Forelimb muscle (tissue), 1 donor: ENCODE data around the gene NAV3. TPM values are rescaled to one million over a fixed set of nuclear protein-coding genes. Genes with fewer than 3 reads are reported as not detected.
A peak's percentile ranks its signal among the peaks of the same experiment; 100 is the strongest.

Experiments
- DNase-seq: peaks from one replicate; pipeline ENCODE4 v3.0.0-alpha.2; 2013; ENCODE audit warnings: low read depth
- polyA plus RNA-seq: library from polyadenylated mRNA; unstranded; fragments of 120-200 nt; gene quantifications from one replicate; pipeline ENCODE4 v1.2.1, GENCODE V29; 2013; ENCODE audit not compliant: insufficient read length

The NAV3 gene
- polyA plus RNA-seq, 1 donor: 14.0 TPM

- no peak for DNase-seq
Measured at GRCh38 chr12:77841521-77841920, 10.8 kb downstream of the NAV3 start.

DNA sequence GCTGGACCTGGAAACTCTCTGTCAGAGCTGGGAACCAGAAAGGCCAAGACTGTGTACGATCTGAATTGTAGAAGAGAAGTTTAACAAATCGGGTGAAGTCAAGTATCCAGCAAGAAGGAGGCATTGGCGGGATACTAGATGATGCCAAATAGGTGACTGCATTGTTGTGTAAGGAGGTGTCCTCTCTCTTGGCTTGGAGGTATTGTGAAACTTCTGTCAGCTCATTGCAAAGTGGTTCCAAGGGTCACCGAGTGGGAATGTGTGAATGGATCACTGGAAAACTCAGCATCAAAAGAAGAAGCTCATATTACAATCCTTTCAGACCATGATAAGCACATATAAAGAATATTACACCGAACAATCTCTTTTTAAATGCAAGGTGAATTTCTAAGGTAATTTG, 11.7 kb downstream of the NAV3 start:
- no peak for DNase-seq

DNA sequence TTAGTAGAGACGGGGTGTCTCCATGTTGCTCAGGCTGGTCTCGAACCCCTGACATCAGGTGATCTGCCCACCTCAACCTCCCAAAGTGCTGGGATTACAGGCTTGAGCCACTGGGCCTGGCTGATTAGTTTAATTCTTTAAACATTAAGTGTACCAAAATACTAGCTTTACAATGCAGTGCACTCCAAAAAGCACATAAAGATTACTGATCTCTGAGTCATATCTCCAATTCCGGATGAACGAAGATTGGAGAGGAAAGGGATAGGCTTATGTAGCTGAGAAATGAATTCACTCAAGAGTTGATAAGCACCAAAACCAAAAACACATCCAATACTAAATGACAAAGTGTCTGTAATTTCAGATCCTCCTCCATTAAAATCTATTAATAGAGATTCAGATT, 15.1 kb downstream of the NAV3 start:
- DNase-seq: no peak

- DNase-seq: no peak
Measured at GRCh38 chr12:77847060-77847541, 16.4 kb downstream of the NAV3 start.

GRCh38 chr12:77847680-77848431, 17.2 kb downstream of the NAV3 start:
- DNase-seq: no peak

DNA sequence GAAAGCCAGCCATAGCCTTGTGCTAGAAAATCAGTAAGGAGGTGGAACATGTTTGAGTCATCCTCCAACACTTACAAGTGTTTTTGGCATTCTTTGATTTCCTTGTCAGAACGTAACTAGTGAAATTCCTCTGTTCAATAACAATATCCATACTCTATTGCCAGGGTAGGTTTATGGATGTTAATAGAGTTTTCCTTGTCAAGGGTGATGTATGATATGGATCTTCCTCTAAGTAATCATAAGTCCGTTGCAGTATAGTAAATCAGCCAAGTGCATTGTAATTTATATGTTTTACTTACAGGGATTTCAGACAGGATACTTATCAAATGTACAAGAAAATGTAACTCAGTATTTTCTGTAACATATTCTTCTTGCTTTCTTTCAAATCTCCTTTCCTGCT, 19.4 kb downstream of the NAV3 start:
- DNase-seq: no peak

DNA sequence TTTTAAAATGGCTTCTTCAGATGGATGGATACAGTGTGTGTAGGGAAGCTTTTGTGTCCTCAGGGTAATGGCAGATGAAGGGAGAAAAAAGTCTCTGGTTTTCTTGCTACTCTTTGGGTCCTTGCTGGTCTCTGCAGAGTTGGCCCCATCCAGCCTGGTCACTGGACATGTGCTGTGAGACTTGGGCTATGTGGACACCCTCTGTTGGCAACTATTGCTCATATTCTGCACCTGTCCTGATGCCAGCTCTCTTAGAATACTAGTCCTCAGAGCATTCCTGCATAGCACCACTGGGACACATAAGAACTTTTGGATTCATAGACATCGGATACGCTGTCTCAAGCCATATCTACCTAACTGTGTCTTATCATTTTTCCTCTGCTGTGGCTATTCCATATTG, 20.0 kb downstream of the NAV3 start:
- no peak for DNase-seq

DNA sequence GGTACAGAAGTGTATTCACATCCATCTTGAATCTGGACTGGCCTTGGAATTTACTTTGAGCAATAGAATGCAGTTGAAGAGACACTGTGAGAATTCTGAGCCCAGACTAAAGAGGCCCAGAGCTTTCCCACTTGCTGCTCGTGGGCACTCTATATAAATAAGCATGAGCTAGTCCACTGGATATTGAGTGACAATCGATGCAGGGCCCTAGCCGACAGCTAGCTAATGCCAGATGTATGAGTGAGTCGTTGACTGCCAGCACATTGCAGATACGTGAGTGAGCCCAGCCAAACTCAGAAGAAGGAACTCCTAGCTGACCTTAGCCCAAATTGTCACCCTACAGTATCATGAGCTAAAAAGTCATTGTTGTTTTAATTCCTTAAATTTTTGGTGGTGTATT, 24.9 kb downstream of the NAV3 start:
- DNase-seq: no peak

GRCh38 chr12:77861317-77861716, 30.6 kb downstream of the NAV3 start:
- no peak for DNase-seq

DNA sequence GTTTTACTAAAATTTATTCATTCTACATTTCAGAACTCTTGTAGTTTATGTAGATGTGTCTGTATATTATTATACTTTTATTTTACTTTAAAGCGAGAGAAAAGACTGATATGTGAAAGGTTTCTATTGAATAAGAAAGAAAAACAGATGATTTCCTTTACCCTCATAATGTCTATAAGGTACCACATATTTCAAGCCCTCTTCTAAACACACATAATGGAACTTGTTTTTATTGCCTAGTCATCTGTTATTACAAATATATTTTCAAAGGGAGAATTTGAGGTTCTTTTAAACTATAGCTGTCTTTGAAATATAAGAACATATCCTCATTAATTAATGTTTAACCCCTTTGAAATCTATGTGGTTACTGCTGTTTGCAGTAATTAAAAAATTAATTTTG, 34.5 kb downstream of the NAV3 start:
- DNase-seq: no peak

DNA sequence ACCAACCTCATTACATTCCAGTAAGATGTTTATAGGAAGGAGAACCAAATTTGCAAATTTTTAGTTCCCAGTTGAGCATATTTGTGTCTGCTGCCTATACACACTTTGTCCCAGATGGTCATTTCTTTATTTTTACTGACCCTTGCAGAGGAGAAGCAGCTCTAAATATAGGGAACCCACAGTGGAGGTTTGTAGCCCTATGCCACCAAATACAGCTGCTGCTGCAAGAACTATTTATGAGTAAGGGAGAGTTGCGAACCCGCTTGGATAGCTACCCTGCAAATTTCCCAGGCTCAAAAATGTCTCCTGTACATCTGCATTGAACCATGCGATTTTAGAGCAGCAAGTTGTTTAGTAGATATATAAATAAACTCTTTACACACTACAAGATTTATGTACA, 48.2 kb downstream of the NAV3 start:
- no peak for DNase-seq

DNA sequence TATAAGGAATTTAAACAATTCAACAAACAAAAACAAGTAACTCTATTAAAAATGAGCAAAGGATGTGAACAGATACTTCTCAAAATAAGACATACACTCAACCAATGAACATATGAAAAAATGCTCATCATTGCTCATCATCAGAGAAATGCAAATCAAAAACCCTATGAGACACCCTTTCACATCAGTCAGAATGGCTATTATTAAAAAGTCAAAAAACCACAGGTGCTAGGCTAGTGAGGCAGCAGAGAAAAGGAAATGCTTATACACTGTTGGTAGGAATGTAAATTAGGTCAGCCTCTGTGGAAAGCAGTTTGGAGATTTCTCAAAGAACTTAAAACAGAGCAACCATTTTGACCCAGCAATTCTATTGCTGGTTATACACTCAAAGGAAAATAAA, 52.0 kb downstream of the NAV3 start:
- no peak for DNase-seq

DNA sequence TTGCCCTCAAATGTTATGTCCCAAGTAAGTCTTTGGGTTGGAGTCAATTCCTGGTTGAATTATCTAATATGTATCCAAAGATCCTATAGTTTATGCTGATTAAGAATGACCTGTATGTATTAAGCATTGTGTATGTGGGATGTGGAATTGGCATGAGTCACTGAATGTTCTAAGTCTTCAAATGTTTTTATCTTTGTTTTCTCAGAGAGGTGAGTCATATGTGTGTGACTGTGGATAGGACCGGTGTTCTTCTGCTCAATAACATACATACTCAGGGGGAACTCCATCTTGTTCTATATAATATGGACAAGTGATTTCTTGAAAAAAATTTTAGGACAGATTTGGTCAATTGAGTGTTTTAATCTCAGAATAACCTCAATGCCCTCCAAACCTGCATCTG, 57.9 kb downstream of the NAV3 start:
- DNase-seq: no peak

DNA sequence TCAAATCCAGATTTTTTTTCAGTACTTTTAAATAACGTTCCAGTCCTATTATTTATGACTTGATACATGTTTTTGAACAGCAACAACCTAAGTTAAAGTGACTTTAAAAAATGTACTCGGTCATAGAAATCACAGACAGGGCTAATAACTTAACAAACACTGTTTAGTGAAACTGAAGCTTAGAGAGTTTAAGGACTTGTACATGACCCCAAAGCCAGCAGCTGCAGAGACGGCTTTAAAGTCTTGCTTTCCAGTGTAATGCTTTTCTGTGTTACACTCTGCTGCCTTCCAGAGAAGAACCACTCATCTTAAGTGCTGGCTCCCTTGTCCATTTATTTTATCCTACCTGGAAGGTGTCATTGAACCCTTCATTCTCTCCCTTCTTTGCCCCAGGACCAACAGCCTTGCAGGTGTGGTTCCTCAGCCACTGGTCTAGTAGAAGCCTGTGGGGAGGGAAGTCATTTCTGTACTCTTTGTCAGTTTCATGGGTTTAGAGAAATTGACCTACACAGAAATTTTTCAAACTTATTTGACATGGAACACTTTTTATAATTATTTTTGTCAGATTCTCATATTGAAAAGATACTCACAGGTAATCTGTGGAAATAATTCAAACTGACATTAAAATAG, 60.9 kb downstream of the NAV3 start:
- DNase-seq: no peak

GRCh38 chr12:77893918-77894317, 63.2 kb downstream of the NAV3 start:
- DNase-seq: no peak

DNA sequence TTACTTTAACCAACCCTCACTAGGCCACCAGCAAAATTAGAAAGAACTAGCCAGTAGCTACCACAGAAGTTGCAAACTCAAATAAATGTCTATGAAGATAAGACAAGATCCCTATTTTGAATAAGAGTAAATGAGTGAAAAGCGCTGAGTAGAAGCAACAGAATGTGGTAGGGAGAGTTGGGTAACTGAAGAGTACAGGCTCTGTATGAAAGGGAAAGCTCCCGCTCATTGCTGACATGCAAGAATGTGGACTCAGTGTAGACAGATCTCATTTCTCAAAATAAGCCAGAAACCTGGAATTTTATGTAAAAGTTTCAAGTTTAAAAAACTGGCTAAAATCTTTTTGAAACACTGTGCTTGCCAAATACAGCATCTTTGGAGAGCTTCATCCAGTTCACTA, 63.9 kb downstream of the NAV3 start:
- DNase-seq: no peak

- DNase-seq: no peak
Measured at GRCh38 chr12:77895699-77896098, 65.0 kb downstream of the NAV3 start.

DNA sequence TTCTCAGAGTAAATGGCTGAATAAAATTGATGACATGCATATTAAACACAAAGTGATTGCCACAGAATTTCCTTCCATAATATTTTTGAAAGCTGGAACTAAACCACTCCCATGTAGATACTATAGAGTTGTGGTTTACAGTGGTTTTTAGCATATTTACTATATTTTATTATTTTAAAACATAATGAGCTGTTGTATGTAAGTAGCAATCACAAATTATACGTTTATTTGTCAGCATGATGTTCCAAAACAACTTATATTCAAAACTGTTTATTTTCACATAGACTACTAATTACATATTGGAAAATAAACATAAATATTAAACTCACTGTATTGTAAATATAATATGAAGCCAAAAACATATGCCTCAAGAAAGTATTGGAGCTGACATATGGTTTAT, 77.2 kb downstream of the NAV3 start:
- DNase-seq: no peak

DNA sequence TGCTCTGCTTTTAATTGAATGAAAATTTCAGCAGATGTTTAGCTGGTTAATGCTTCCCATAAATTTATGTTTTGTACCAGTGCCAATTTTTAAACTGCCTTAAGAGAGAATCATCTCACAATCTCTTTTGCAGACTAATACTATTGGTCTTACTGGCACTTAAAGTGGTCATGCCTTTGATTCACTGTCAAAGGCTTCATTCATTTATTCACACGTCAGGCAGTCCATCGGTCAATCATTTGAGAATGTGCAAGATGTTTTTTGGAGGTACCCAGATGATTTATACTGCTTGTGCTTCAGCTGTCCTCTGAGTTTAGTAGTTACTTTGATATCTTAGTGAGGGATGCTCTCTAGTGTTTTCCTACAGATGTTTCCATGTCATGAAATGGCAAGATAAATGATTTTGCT, 83.4 kb downstream of the NAV3 start:
- peak; percentile 41 for DNase-seq

- DNase-seq: no peak
Measured at GRCh38 chr12:77915071-77915600, 84.4 kb downstream of the NAV3 start.

- DNase-seq: no peak
Measured at GRCh38 chr12:77916276-77916675, 85.6 kb downstream of the NAV3 start.

DNA sequence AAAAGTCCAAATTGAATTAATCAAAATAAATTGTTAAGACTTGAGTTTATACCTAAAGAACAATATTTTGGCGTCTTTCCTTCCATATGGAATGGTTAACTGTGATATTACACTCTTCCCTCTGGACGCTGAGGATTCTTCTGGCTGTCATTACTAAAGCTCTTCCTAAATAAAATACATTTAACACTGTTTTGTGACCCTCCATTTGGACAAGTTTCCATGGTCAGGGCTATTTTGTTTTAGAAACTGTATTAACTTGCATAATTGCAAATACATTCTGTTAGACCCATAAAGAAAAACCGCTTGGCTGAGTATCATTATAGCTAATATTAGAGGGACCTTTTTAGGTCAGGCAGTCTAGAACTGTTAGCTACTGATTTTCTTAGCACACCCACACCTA, 87.4 kb downstream of the NAV3 start:
- DNase-seq: no peak

DNA sequence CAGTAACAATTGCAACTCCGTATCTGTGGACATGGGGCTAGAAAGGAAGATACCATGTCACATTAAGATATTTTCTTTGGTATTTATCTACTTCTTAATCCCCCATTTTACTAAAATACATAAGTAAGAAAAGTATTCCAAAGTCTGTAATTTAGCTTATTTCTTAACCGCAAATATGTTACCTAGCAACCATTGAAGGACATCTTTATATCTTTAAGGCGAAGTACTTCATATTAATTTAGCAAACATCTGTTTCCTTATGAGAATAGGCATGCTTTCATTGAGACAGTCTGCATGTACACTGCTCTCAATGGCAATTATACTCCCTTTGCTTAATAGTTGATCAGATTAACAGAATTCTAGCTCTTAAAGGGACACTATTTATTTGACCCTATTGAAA, 88.8 kb downstream of the NAV3 start:
- DNase-seq: no peak
